HCT116 (cell line): ENCODE measurements around the gene P2RX3. TPM values are rescaled to one million over a fixed set of nuclear protein-coding genes. Genes with fewer than 3 reads are reported as not detected.

Experiments
- ATAC-seq: fragments of 200-7000 bp; cut with Tn5 transposase; 2 replicates; pipeline ENCODE4 v1.9.1; 2020; ENCODE audit warnings: mild to moderate bottlenecking, moderate library complexity
- BruUV-seq: library from RNA; stranded (reverse); fragments of 400-500 nt; replicated peaks from 2 replicates; lab custom pipeline; 2021; lab: Mats Ljungman, UMichigan
- CTCF ChIA-PET: fragments of 300-600 bp; sonication (Branson Sonifier 250); formaldehyde crosslinking; loops from one replicate; lab custom pipeline; 2021; ENCODE audit warnings: antibody characterized with exemption; lab: Charles Lee
- POLR2A ChIA-PET: fragments of 300-600, 350-600 bp; sonication (Branson Sonifier 250); formaldehyde crosslinking; loops from one replicate; lab custom pipeline; 2021; ENCODE audit warnings: antibody characterized with exemption; lab: Charles Lee
- RAD21 ChIA-PET, 2 experiments: fragments of 300-600 bp; sonication (Branson Sonifier 250); formaldehyde crosslinking; loops; one replicate each; lab custom pipeline; 2023; ENCODE audit warnings: low total read pairs in 2 of 2; ENCODE audit not compliant: uncharacterized antibody in 2 of 2, unreplicated experiment in 2 of 2, low non-redundant PET in 1 of 2; lab: Charles Lee
- DNase-seq: peaks from one replicate; pipeline ENCODE4 v3.0.0-alpha.2; 2010; ENCODE audit warnings: low read depth, low spot score
- H2AFZ ChIP-seq: fragments of 200-600 bp; shearing (Covaris generic), sonication (generic); 2 replicates; pipeline ENCODE4 v1.6.1; 2017; ENCODE audit warnings: low read depth, mixed run types, mixed read lengths, antibody characterized with exemption, low read length; ENCODE audit not compliant: poor library complexity, severe bottlenecking
- H3K27ac ChIP-seq: 2 replicates; pipeline ENCODE4 v1.5.1; 2012; ENCODE audit warnings: low read depth, low read length
- H3K27me3 ChIP-seq: fragments of 200-600 bp; sonication (generic); 2 replicates; pipeline ENCODE4 v1.6.1; 2016; ENCODE audit warnings: mixed run types, low read length, mixed read lengths; ENCODE audit not compliant: insufficient read depth
- H3K36me3 ChIP-seq, 2 experiments: fragments of 200-500 bp in 1 of 2; fragments of 200-600 bp in 1 of 2; sonication (Bioruptor generic) in 1 of 2; sonication (generic) in 1 of 2; 2 replicates each; pipeline versions ENCODE4 v1.5.1 to v1.6.1; 2014 to 2016; ENCODE audit warnings: low read length in 2 of 2, inconsistent platforms in 1 of 2, mixed read lengths in 1 of 2, mixed run types in 1 of 2; ENCODE audit not compliant: insufficient read depth in 2 of 2, control insufficient read depth in 1 of 2
- H3K4me1 ChIP-seq, 2 experiments: fragments of 200-600 bp in 1 of 2; sonication (generic) in 1 of 2; 2 replicates each; pipeline versions ENCODE4 v1.5.1 to v1.6.1; 2012 to 2017; ENCODE audit warnings: low read length in 2 of 2, inconsistent platforms in 1 of 2, mild to moderate bottlenecking in 1 of 2, mixed read lengths in 1 of 2, mixed run types in 1 of 2, moderate library complexity in 1 of 2; ENCODE audit not compliant: insufficient read depth in 2 of 2, control insufficient read depth in 1 of 2
- H3K4me2 ChIP-seq: fragments of 200-600 bp; sonication (generic); 2 replicates; pipeline ENCODE4 v1.6.1; 2017; ENCODE audit warnings: mixed run types, low read length, mixed read lengths
- H3K4me3 ChIP-seq, 2 experiments: fragments of 200-600 bp in 1 of 2; sonication (generic) in 1 of 2; replicated peaks in 1 of 2; 2 replicates each; pipeline ENCODE4 v1.5.1; 2011 to 2016; ENCODE audit warnings: low read length in 2 of 2, control low read depth in 1 of 2, low read depth in 1 of 2, mild to moderate bottlenecking in 1 of 2, mixed read lengths in 1 of 2, mixed run types in 1 of 2
- H3K79me2 ChIP-seq: fragments of 200-600 bp; sonication (generic); 2 replicates; pipeline ENCODE4 v1.6.1; 2017; ENCODE audit warnings: mild to moderate bottlenecking, mixed run types, low read length, moderate library complexity, mixed read lengths; ENCODE audit not compliant: insufficient read depth
- H3K9ac ChIP-seq: fragments of 200-600 bp; sonication (generic); 2 replicates; pipeline ENCODE4 v1.6.1; 2016; ENCODE audit warnings: low read length, mixed read lengths
- H3K9me2 ChIP-seq: fragments of 200-600 bp; sonication (generic), shearing (Covaris generic); 2 replicates; pipeline ENCODE4 v1.6.1; 2017; ENCODE audit warnings: mixed run types, mild to moderate bottlenecking, moderate library complexity; ENCODE audit not compliant: insufficient read depth
- H3K9me3 ChIP-seq, 2 experiments: fragments of 200-500 bp in 1 of 2; fragments of 200-600 bp in 1 of 2; sonication (Bioruptor generic) in 1 of 2; sonication (generic) in 1 of 2; 2 replicates each; pipeline ENCODE4 v1.6.1; 2014 to 2017; ENCODE audit warnings: low read length in 2 of 2, mixed read lengths in 2 of 2, inconsistent platforms in 1 of 2, low read depth in 1 of 2, mild to moderate bottlenecking in 1 of 2, mixed run types in 1 of 2, moderate library complexity in 1 of 2; ENCODE audit not compliant: control insufficient read depth in 1 of 2, insufficient read depth in 1 of 2
- H4K20me1 ChIP-seq: fragments of 200-600 bp; sonication (generic), shearing (Covaris generic); 2 replicates; pipeline ENCODE4 v1.6.1; 2017; ENCODE audit warnings: mixed run types, mild to moderate bottlenecking, moderate library complexity; ENCODE audit not compliant: insufficient read depth
- CBX3 ChIP-seq: IDR thresholded peaks from 2 replicates; pipeline ENCODE4 v1.6.1; 2012; ENCODE audit warnings: low read depth
- CEBPB ChIP-seq: IDR thresholded peaks from 2 replicates; pipeline ENCODE4 v1.6.1; 2012; ENCODE audit warnings: low read depth
- CTCF ChIP-seq, 3 experiments: fragments of 200-600 bp in 1 of 3; sonication (generic) in 1 of 3; IDR thresholded peaks in 2 of 3; conservative IDR thresholded peaks in 1 of 3; 2 replicates each; pipeline ENCODE4 v1.5.1; 2012 to 2017; ENCODE audit warnings: low read depth in 2 of 3, low read length in 2 of 3, antibody characterized with exemption in 1 of 3, borderline replicate concordance in 1 of 3, control low read depth in 1 of 3, mild to moderate bottlenecking in 1 of 3, mixed read lengths in 1 of 3, mixed run types in 1 of 3, moderate library complexity in 1 of 3; ENCODE audit not compliant: insufficient read depth in 1 of 3
- ELF1 ChIP-seq: IDR thresholded peaks from 2 replicates; pipeline ENCODE4 v1.6.1; 2012; ENCODE audit warnings: low read depth, borderline replicate concordance
- EZH2 ChIP-seq: fragments of 200-600 bp; sonication (generic); IDR thresholded peaks from 2 replicates; pipeline ENCODE4 v1.6.1; 2017; ENCODE audit warnings: antibody characterized with exemption, mixed run types
- EZH2phosphoT487 ChIP-seq: fragments of 200-600 bp; IDR thresholded peaks from 2 replicates; pipeline ENCODE4 v1.6.1; 2018; ENCODE audit warnings: antibody characterized with exemption, borderline replicate concordance
- FOSL1 ChIP-seq: IDR thresholded peaks from 2 replicates; pipeline ENCODE4 v1.6.1; 2012; ENCODE audit warnings: low read depth
- JUND ChIP-seq: IDR thresholded peaks from 2 replicates; pipeline ENCODE4 v1.6.1; 2012
- MAX ChIP-seq: IDR thresholded peaks from 2 replicates; pipeline ENCODE4 v1.6.1; 2012
- POLR2A ChIP-seq: IDR thresholded peaks from 2 replicates; pipeline ENCODE4 v1.7.0; 2011; ENCODE audit warnings: borderline replicate concordance; ENCODE audit not compliant: insufficient read depth, insufficient read length; ENCODE audit errors: extremely low read depth
- POLR2AphosphoS5 ChIP-seq: IDR thresholded peaks from 2 replicates; pipeline ENCODE4 v1.6.1; 2011; ENCODE audit warnings: mild to moderate bottlenecking, low read depth, low read length, moderate library complexity
- RAD21 ChIP-seq: IDR thresholded peaks from 2 replicates; pipeline ENCODE4 v1.6.1; 2012; ENCODE audit warnings: low read depth, mild to moderate bottlenecking
- REST ChIP-seq: IDR thresholded peaks from 2 replicates; pipeline ENCODE4 v1.6.1; 2012; ENCODE audit warnings: low read depth
- SRF ChIP-seq: IDR thresholded peaks from 2 replicates; pipeline ENCODE4 v1.6.1; 2012; ENCODE audit warnings: low read depth
- TCF7L2 ChIP-seq: IDR thresholded peaks from 2 replicates; pipeline ENCODE4 v1.7.0; 2011; ENCODE audit warnings: borderline replicate concordance, inconsistent platforms; ENCODE audit not compliant: insufficient read depth, insufficient read length; ENCODE audit errors: extremely low read depth
- YY1 ChIP-seq: IDR thresholded peaks from 2 replicates; pipeline ENCODE4 v1.6.1; 2011; ENCODE audit warnings: low read length, low read depth, moderate library complexity, mild to moderate bottlenecking; ENCODE audit not compliant: insufficient replicate concordance; ENCODE audit errors: extremely low read depth
- ZBTB33 ChIP-seq: IDR thresholded peaks from 2 replicates; pipeline ENCODE4 v1.6.1; 2011; ENCODE audit warnings: mild to moderate bottlenecking, low read length, moderate library complexity; ENCODE audit not compliant: insufficient replicate concordance; ENCODE audit errors: extremely low read depth
- ZFX ChIP-seq: fragments of 450-650 bp; IDR thresholded peaks from 2 replicates; pipeline ENCODE4 v1.6.1; 2017
- ZNF274 ChIP-seq: fragments of 200-500 bp; sonication (Bioruptor generic); IDR thresholded peaks from 2 replicates; pipeline ENCODE4 v1.6.1; 2014; ENCODE audit warnings: mild to moderate bottlenecking, low read depth, low read length, inconsistent platforms
- intact Hi-C: fragments of 100-400 bp; cut with micrococcal nuclease; formaldehyde crosslinking; loops from 2 replicates; pipeline ENCODE4 v1.10.0; 2022
- total RNA-seq: library from RNA; stranded (reverse); gene quantifications from one replicate; pipeline ENCODE4 v1.2.1, GENCODE V29; 2021; ENCODE audit not compliant: unreplicated experiment

Gene P2RX3
- total RNA-seq, 1 experiment from 2014 or later: not detected

GRCh38 chr11:57306940-57307565 is 31.1 kb upstream of the P2RX3 start:
- Histone ChIP-seq H3K9me2 (no peaks in the 10 kb centered on the region), H2AFZ (no peak overlapping the region), H3K4me3 (no peak overlapping the region), H3K4me2 (no peak overlapping the region), H3K9ac (no peak overlapping the region), H3K79me2 (0 out of 2 replicates have a peak, but pooled peaks cover 4% of the 10 kb centered on the region), H3K27me3 (no peaks in the 10 kb centered on the region), H4K20me1 (no peaks in the 10 kb centered on the region), H3K9me3 (no peaks in the 10 kb centered on the region), H3K36me3 (peaks cover 4 to 13% of the 10 kb centered on the region in 2 experiments; a peak in 2 of 4 replicates), H3K27ac (no peak overlapping the region), H3K4me1 (peaks cover 11 to 18% of the 10 kb centered on the region in 2 experiments)
- ChIA-PET POLR2A (interaction anchor here (1.8 kb wide), 1 partner anchor 18 kb away, joined by 5 read pairs; no protein-coding TSS in a partner anchor), RAD21 (no interaction called here), CTCF (no interaction called here)
- no peak for ATAC-seq
- no peak for DNase-seq
- BruUV-seq: no TSS peak
- intact Hi-C loops: no loop called here
- TF ChIP-seq CBX3: no peak
- TF ChIP-seq REST: no peak
- TF ChIP-seq JUND: no peak
- no peak for TF ChIP-seq POLR2A
- no peak for TF ChIP-seq CTCF (IDR thresholded peaks at IDR 0.05 in 2 of 3, conservative IDR thresholded peaks at IDR 0.05 in 1 of 3; ENCODE audit: borderline replicate concordance in 1 of 3, insufficient read depth in 1 of 3, low read depth in 2 of 3, low read length in 2 of 3)
- TF ChIP-seq POLR2AphosphoS5: no peak
- no peak for TF ChIP-seq FOSL1
- no peak for TF ChIP-seq CEBPB
- no peak for TF ChIP-seq RAD21
- no peak for TF ChIP-seq EZH2
- TF ChIP-seq EZH2phosphoT487: no peak
- no peak for TF ChIP-seq ZBTB33
- TF ChIP-seq ELF1: no peak
- no peak for TF ChIP-seq MAX
- TF ChIP-seq SRF: no peak
- no peak for TF ChIP-seq YY1
- no peak for TF ChIP-seq ZNF274
- TF ChIP-seq TCF7L2: no peak
- no peak for TF ChIP-seq ZFX
